HG02763 (cell line): Measurements from ENCODE around the gene AGBL2.
"Not testable (repeated sequence)": the region's sequence is repeated elsewhere in the genome, so short reads cannot be mapped to it uniquely, and the experiment has no call there.

Experiments used
- ATAC-seq: cut with Tn5 transposase; IDR thresholded peaks from one replicate; pipeline ENCODE4 v1.9.1; 2021; ENCODE audit warnings: mild to moderate bottlenecking, moderate library complexity; ENCODE audit not compliant: unreplicated experiment

Gene AGBL2

GRCh38 chr11:47640506-47640905 lies 74.7 kb downstream of the AGBL2 start:
- not testable (repeated sequence) for ATAC-seq

DNA sequence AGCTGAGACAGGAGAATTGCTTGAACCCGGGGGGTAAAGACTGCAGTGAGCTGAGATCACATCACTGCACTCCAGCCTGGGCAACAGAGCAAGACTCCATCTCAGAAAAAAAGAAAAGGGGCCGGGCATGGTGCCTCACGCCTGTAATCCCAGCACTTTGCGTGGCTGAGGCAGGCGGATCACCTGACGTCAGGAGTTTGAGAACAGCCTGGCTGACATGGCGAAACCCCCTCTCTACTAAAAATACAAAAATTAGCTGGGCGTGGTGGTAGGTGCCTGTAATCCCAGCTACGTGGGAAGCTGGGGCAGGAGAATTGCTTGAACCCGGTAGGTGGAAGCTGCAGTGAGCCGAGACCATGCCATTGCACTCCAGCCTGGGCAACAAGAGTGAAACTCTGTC lies 78.8 kb downstream of the AGBL2 start:
- not testable (repeated sequence) for ATAC-seq

DNA sequence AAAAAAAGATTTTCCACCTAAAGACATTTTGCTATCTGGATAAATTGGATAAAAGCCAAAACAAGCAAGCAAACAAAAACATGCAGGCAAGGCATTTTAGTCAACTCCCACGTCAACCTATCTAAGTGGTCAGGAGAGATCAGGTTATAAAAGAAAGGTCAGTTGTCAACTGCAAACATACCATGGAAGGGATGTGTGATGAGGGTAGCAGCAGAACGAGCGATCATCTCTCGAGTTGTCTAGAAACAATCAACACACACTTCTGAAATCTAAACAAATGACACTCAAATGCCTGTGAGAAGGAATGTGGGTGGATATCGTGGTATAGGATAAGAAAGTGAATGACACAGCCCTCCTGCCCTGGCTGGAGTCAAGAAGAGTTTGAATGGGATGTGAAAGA lies 83.7 kb downstream of the AGBL2 start:
- no peak for ATAC-seq

GRCh38 chr11:47628026-47628425 lies 87.1 kb downstream of the AGBL2 start:
- ATAC-seq = no peak

- no peak for ATAC-seq
These were observed 88.9 kb downstream of the AGBL2 start for GRCh38 chr11:47626234-47626633.

DNA sequence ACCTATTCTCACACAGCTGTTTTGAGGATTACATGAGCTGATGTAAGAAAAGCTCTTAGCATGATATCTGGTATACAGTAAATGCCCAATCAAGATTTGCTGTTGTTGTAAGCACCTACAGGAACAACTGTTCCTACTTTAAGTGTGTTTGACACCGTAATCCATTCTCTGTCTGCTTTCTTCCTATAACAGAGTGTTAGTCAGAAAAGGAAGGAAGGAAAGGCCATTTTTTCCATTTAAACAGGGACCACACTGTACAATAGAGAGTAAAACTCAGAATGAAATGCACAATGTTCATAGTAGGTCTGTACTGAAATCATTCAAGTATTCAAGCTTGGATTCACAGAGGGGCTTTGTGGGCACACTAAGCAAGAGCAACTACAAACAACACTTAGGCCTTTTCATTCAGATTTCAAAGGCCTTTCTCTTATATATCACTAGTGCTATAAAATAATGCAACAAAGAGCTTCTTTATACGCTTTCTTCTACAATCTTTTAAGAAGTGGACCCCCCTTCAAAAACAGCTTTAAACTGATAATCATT lies 94.3 kb downstream of the AGBL2 start:
- ATAC-seq = no peak

GRCh38 chr11:47617417-47617809 lies 97.8 kb downstream of the AGBL2 start:
- no peak for ATAC-seq

DNA sequence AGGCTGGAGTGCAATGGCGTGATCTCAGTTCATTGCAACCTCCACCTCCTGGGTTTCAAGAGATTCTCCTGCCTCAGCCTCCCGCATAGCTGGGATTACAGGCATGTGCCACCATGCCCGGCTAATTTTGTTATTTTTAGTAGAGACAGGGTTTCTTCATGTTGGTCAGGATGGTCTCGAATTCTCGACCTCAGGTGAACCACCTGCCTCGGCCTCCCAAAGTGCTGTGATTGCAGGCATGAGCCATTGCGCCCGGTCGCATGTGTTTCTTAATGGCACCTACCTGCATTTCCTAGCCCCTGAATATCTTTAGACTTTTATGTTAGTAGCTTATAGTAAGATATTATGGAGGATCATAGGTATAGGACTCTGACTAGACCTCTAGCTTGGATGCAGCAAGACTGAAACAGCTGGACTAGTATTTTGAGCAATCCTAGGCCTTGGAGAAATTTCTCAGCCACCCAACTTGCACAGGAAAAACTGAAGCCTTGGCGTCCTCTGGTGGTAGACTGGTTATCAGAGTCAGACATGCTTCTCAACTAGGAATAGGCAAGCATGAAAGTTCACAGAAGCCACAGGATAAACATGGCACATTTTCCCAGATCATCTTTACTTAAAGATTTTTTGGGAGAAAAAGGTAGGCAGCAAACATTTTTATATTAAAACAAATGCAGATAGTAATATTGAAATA lies 98.3 kb downstream of the AGBL2 start:
- no peak for ATAC-seq

GRCh38 chr11:47615249-47615648 lies 99.9 kb downstream of the AGBL2 start:
- ATAC-seq = no peak

DNA sequence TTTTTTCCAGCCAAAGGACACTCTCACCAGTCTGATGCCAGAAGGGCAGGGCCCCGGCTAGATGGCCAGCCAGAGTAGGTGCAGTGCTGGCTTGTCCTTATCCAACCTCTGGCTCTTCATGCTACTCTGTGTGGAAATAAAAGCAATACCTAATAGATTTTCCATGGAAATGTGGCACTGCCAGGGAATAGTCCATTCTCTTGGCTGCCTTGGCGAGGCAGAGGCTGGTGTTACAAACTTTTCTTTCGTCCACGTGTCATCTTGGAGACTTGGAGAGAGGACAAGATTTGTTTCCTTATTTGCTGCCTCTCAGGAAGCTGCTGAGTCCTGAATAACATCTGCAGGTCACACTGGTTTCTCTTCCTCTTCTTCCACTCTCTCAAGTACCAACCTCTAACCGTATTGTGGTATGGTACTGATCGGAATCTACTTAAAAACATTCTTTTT lies 103.8 kb downstream of the AGBL2 start:
- peak; percentile 80 for ATAC-seq

DNA sequence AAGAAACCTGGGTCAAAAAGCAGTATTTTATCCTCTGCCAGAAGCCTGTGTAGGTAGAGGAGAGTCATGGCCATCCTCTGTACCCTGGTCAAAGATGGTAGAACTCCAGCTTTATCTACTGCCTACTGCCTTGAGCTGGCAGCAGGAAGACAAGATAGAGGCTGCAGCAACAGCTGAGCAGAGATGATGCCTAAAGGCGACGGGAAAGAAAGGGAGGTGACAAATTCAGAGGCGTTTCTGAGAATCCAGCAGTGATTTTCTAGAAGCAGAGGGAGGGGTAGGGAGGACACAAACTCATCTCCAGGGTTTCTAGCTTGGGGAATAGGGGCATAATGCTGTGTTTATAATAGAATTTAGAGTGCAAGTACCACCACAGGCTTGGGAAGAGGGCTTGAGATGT lies 105.5 kb downstream of the AGBL2 start:
- no peak for ATAC-seq
